IPS-NIHi11 (cell line): Measurements from ENCODE around the gene ITGA2B.
A peak's percentile ranks its signal among the peaks of the same experiment; 100 is the strongest.
"Not testable (repeated sequence)": the region's sequence is repeated elsewhere in the genome, so short reads cannot be mapped to it uniquely, and the experiment has no call there.

Source experiments
- DNase-seq: peaks from one replicate; pipeline ENCODE4 v3.0.0; 2012; ENCODE audit warnings: mixed read lengths, low spot score

Gene ITGA2B

GRCh38 chr17:44390250-44390870 lies 911 bp upstream of the ITGA2B start:
- no peak for DNase-seq

- DNase-seq = no peak
These were observed 314 bp upstream of the ITGA2B start for GRCh38 chr17:44389723-44390202.

- DNase-seq = no peak
These were observed 1.6 kb downstream of the ITGA2B start for GRCh38 chr17:44387804-44388203.

GRCh38 chr17:44386182-44386525 lies 3.3 kb downstream of the ITGA2B start:
- no peak for DNase-seq

- DNase-seq = peak; percentile 96
These were observed 3.9 kb downstream of the ITGA2B start for GRCh38 chr17:44385287-44386181.

GRCh38 chr17:44384823-44385286 lies 4.6 kb downstream of the ITGA2B start:
- no peak for DNase-seq

- peak; percentile 55 for DNase-seq
These were observed 5.1 kb downstream of the ITGA2B start for GRCh38 chr17:44384281-44384822.

GRCh38 chr17:44383861-44384260 lies 5.6 kb downstream of the ITGA2B start:
- no peak for DNase-seq

GRCh38 chr17:44383363-44383762 lies 6.1 kb downstream of the ITGA2B start:
- DNase-seq = no peak

- DNase-seq = no peak
These were observed 6.5 kb downstream of the ITGA2B start for GRCh38 chr17:44382917-44383316.

GRCh38 chr17:44381810-44382305 lies 7.6 kb downstream of the ITGA2B start:
- no peak for DNase-seq

- no peak for DNase-seq
These were observed 8.7 kb downstream of the ITGA2B start for GRCh38 chr17:44380767-44381166.

GRCh38 chr17:44379887-44380286 lies 9.6 kb downstream of the ITGA2B start:
- DNase-seq = no peak

GRCh38 chr17:44378171-44378705 lies 11.2 kb downstream of the ITGA2B start:
- DNase-seq = no peak

- DNase-seq = no peak
These were observed 12.7 kb downstream of the ITGA2B start for GRCh38 chr17:44376779-44377178.

- peak; percentile 88 for DNase-seq
These were observed 13.3 kb downstream of the ITGA2B start for GRCh38 chr17:44376124-44376523.

GRCh38 chr17:44375196-44376017 lies 14.0 kb downstream of the ITGA2B start:
- peak; percentile 43 for DNase-seq

- DNase-seq = peak; percentile 91
These were observed 14.9 kb downstream of the ITGA2B start for GRCh38 chr17:44374306-44375195.

- no peak for DNase-seq
These were observed 17.4 kb downstream of the ITGA2B start for GRCh38 chr17:44372036-44372435.

GRCh38 chr17:44369414-44370023 lies 19.9 kb downstream of the ITGA2B start:
- DNase-seq = not testable (repeated sequence)
